Esophagus muscularis mucosa (tissue), 4 donors: ENCODE data around the gene PXMP4.

Experiments
- CTCF ChIP-seq, 3 experiments: fragments of 200-600 bp in 2 of 3; fragments of 450-650 bp in 1 of 3; sonication (generic) in 2 of 3; IDR thresholded peaks; one replicate each; pipeline ENCODE4 v1.5.1; 2017 to 2019; ENCODE audit warnings: antibody characterized with exemption in 3 of 3, mild to moderate bottlenecking in 2 of 3, moderate library complexity in 1 of 3
- EP300 ChIP-seq: sonication (generic); formaldehyde crosslinking; IDR thresholded peaks from one replicate; pipeline ENCODE4 v1.6.1; 2017; ENCODE audit warnings: antibody characterized with exemption
- POLR2A ChIP-seq: fragments of 450-650 bp; IDR thresholded peaks from one replicate; pipeline ENCODE4 v1.6.1; 2017; ENCODE audit warnings: antibody characterized with exemption, moderate library complexity, mild to moderate bottlenecking, low read depth
- POLR2AphosphoS5 ChIP-seq, 2 donors: sonication (generic); formaldehyde crosslinking; IDR thresholded peaks; one replicate each; pipeline ENCODE4 v1.6.1; 2017; ENCODE audit warnings: antibody characterized with exemption in 2 of 2

GRCh38 chr20:33669873-33670640 lies 50.1 kb downstream of the PXMP4 start:
- no peak for TF ChIP-seq POLR2AphosphoS5 (IDR thresholded peaks at IDR 0.05)
- TF ChIP-seq POLR2A, result no peak
- no peak for TF ChIP-seq EP300
- TF ChIP-seq CTCF (IDR thresholded peaks at IDR 0.05), result no peak
